Measurements from ENCODE around the gene LAMA2. TPM values are rescaled to one million over a fixed set of nuclear protein-coding genes. Genes with fewer than 3 reads are reported as not detected.

The LAMA2 gene
- total RNA-seq, 1 donor from 2014 or later = 1.4 TPM

- TF ChIP-seq CTCF (IDR thresholded peaks at IDR 0.05; ENCODE audit: insufficient read depth, low read length, poor library complexity, severe bottlenecking) = no peak
- no peaks in the 10 kb centered on the region for H3K36me3 ChIP-seq (ENCODE audit: control insufficient read depth, insufficient read depth, low read length)
- no peaks in the 10 kb centered on the region for H3K27me3 ChIP-seq (ENCODE audit: control insufficient read depth, insufficient read depth, low read length)
- no peak overlapping the region for H3K4me3 ChIP-seq (ENCODE audit: low read depth, low read length)
- no peak for DNase-seq (ENCODE audit: low read depth)
Observed at GRCh38 chr6:129089357-129089756, 206.4 kb downstream of the LAMA2 start.

GRCh38 chr6:129094147-129094546 lies 211.2 kb downstream of the LAMA2 start:
- no peak for DNase-seq (ENCODE audit: low read depth)
- H3K27me3 ChIP-seq (ENCODE audit: control insufficient read depth, insufficient read depth, low read length) = no peaks in the 10 kb centered on the region
- H3K36me3 ChIP-seq (ENCODE audit: control insufficient read depth, insufficient read depth, low read length) = no peaks in the 10 kb centered on the region
- no peak overlapping the region for H3K4me3 ChIP-seq (ENCODE audit: low read depth, low read length)
- TF ChIP-seq CTCF (IDR thresholded peaks at IDR 0.05; ENCODE audit: insufficient read depth, low read length, poor library complexity, severe bottlenecking) = no peak

GRCh38 chr6:129096651-129097290 lies 213.8 kb downstream of the LAMA2 start:
- H3K27me3 ChIP-seq (ENCODE audit: control insufficient read depth, insufficient read depth, low read length) = no peaks in the 10 kb centered on the region
- TF ChIP-seq CTCF (IDR thresholded peaks at IDR 0.05; ENCODE audit: insufficient read depth, low read length, poor library complexity, severe bottlenecking) = no peak
- H3K4me3 ChIP-seq (ENCODE audit: low read depth, low read length) = no peak overlapping the region
- H3K36me3 ChIP-seq (ENCODE audit: control insufficient read depth, insufficient read depth, low read length) = no peaks in the 10 kb centered on the region
- DNase-seq (ENCODE audit: low read depth) = no peak

GRCh38 chr6:129098061-129098553 lies 215.2 kb downstream of the LAMA2 start:
- Histone ChIP-seq H3K4me3 (ENCODE audit: low read depth, low read length) (no peak overlapping the region), H3K36me3 (ENCODE audit: control insufficient read depth, insufficient read depth, low read length) (no peaks in the 10 kb centered on the region), H3K27me3 (ENCODE audit: control insufficient read depth, insufficient read depth, low read length) (no peaks in the 10 kb centered on the region)
- no peak for TF ChIP-seq CTCF (IDR thresholded peaks at IDR 0.05; ENCODE audit: insufficient read depth, low read length, poor library complexity, severe bottlenecking)
- DNase-seq (ENCODE audit: low read depth) = no peak

- Histone ChIP-seq H3K4me3 (ENCODE audit: low read depth, low read length) (no peak overlapping the region), H3K27me3 (ENCODE audit: control insufficient read depth, insufficient read depth, low read length) (no peaks in the 10 kb centered on the region), H3K36me3 (ENCODE audit: control insufficient read depth, insufficient read depth, low read length) (no peaks in the 10 kb centered on the region)
- no peak for TF ChIP-seq CTCF (IDR thresholded peaks at IDR 0.05; ENCODE audit: insufficient read depth, low read length, poor library complexity, severe bottlenecking)
- DNase-seq (ENCODE audit: low read depth) = no peak
Observed at GRCh38 chr6:129099696-129100095, 216.8 kb downstream of the LAMA2 start.

- H3K27me3 ChIP-seq (ENCODE audit: control insufficient read depth, insufficient read depth, low read length) = no peaks in the 10 kb centered on the region
- no peaks in the 10 kb centered on the region for H3K36me3 ChIP-seq (ENCODE audit: control insufficient read depth, insufficient read depth, low read length)
- DNase-seq (ENCODE audit: low read depth) = no peak
- no peak for TF ChIP-seq CTCF (IDR thresholded peaks at IDR 0.05; ENCODE audit: insufficient read depth, low read length, poor library complexity, severe bottlenecking)
- no peak overlapping the region for H3K4me3 ChIP-seq (ENCODE audit: low read depth, low read length)
Observed at GRCh38 chr6:129100164-129100563, 217.2 kb downstream of the LAMA2 start.

All from kidney epithelial cell (primary cell).